OCI-LY1 (cell line): ENCODE measurements around the gene TBL3.
"Not testable (repeated sequence)": the region's sequence is repeated elsewhere in the genome, so short reads cannot be mapped to it uniquely, and the experiment has no call there.

Source experiments
- H2AFZ ChIP-seq: fragments of 200-600 bp; sonication (generic), shearing (Covaris generic); 2 replicates; pipeline ENCODE4 v1.6.0; 2014; ENCODE audit warnings: antibody characterized with exemption, mild to moderate bottlenecking, low read length
- H3F3A ChIP-seq: fragments of 200-600 bp; sonication (generic), shearing (Covaris generic); 2 replicates; pipeline ENCODE4 v1.6.0; 2014; ENCODE audit warnings: mild to moderate bottlenecking, antibody characterized with exemption, low read length, moderate library complexity; ENCODE audit not compliant: insufficient read depth
- H3K27ac ChIP-seq: fragments of 200-600 bp; sonication (generic); 2 replicates; pipeline ENCODE4 v1.5.1; 2014; ENCODE audit warnings: low read length, mixed run types, mild to moderate bottlenecking, low read depth; ENCODE audit not compliant: poor library complexity, severe bottlenecking
- H3K27me3 ChIP-seq: fragments of 200-600 bp; sonication (generic); 2 replicates; pipeline ENCODE4 v1.6.0; 2014; ENCODE audit warnings: antibody characterized with exemption, mild to moderate bottlenecking, low read length, moderate library complexity; ENCODE audit not compliant: insufficient read depth
- H3K36me3 ChIP-seq: fragments of 200-600 bp; sonication (generic); 2 replicates; pipeline ENCODE4 v1.6.1; 2014; ENCODE audit warnings: mild to moderate bottlenecking, antibody characterized with exemption, low read length, moderate library complexity, mixed read lengths; ENCODE audit not compliant: insufficient read depth
- H3K4me1 ChIP-seq: fragments of 200-600 bp; sonication (generic); 2 replicates; pipeline ENCODE4 v1.5.1; 2014; ENCODE audit warnings: mild to moderate bottlenecking, low read length, moderate library complexity; ENCODE audit not compliant: insufficient read depth, severe bottlenecking
- H3K4me2 ChIP-seq: fragments of 200-600 bp; sonication (generic), shearing (Covaris generic); 2 replicates; pipeline ENCODE4 v1.6.1; 2014; ENCODE audit warnings: low read length
- H3K4me3 ChIP-seq: fragments of 200-600 bp; sonication (generic); 2 replicates; pipeline ENCODE4 v1.5.1; 2014; ENCODE audit warnings: low read length, low read depth, mild to moderate bottlenecking, mixed read lengths; ENCODE audit not compliant: poor library complexity, severe bottlenecking
- H3K79me2 ChIP-seq: fragments of 200-600 bp; shearing (Covaris generic); 2 replicates; pipeline ENCODE4 v1.6.1; 2016; ENCODE audit warnings: mixed run types, low read length, mixed read lengths; ENCODE audit not compliant: insufficient read depth
- H3K9ac ChIP-seq: fragments of 200-600 bp; sonication (generic), shearing (Covaris generic); 2 replicates; pipeline ENCODE4 v1.6.1; 2014; ENCODE audit warnings: mild to moderate bottlenecking, low read length, mixed read lengths
- H3K9me2 ChIP-seq: fragments of 200-600 bp; sonication (generic), shearing (Covaris generic); 2 replicates; pipeline ENCODE4 v1.6.1; 2014; ENCODE audit warnings: low read depth, mild to moderate bottlenecking, low read length, mixed read lengths
- H3K9me3 ChIP-seq: fragments of 200-600 bp; shearing (Covaris generic); 2 replicates; pipeline ENCODE4 v1.6.1; 2014; ENCODE audit warnings: low read length, mixed read lengths
- H4K20me1 ChIP-seq: fragments of 200-600 bp; sonication (generic), shearing (Covaris generic); 2 replicates; pipeline ENCODE4 v1.6.0; 2016; ENCODE audit warnings: mild to moderate bottlenecking, low read length; ENCODE audit not compliant: insufficient read depth
- EZH2 ChIP-seq: fragments of 200-600 bp; sonication (generic), shearing (Covaris generic); IDR thresholded peaks from 2 replicates; pipeline ENCODE4 v1.8.0; 2017; ENCODE audit warnings: borderline replicate concordance, mixed run types, mild to moderate bottlenecking, antibody characterized with exemption, low read length, moderate library complexity, mixed read lengths
- TF ChIP-seq, protein P1 (sequence below): fragments of 200-600 bp; sonication (generic), shearing (Covaris generic); IDR thresholded peaks from 2 replicates; pipeline ENCODE4 v1.5.1; 2017; ENCODE audit warnings: mild to moderate bottlenecking, antibody characterized with exemption, low read length, moderate library complexity, mixed read lengths

TBL3 gene

DNA sequence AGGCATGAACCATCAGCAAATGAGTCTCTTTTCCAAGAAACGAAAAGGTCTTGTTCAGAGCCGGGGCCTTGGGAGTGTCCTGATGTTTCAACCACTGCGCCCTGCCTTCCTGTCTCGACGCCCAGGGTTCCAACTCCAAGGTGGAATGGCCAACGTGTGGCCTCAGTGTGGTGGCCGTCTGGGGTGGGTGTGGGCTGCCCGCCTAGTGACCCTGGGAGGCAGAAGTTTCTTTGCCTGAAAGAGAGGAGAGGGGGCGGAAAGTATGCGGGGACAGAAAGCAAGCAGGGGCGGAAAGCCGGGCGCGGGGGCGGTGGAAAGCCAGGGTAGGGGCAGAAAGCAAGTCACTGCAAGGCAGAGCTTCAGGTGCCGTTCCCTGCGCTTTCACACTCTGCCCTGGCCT lies 32.9 kb upstream of the TBL3 start:
- Histone ChIP-seq H4K20me1 (no peaks in the 10 kb centered on the region), H3F3A (no peaks in the 10 kb centered on the region), H2AFZ (no peak overlapping the region), H3K4me2 (no peak overlapping the region), H3K36me3 (peaks cover 12% of the 10 kb centered on the region), H3K27me3 (no peaks in the 10 kb centered on the region), H3K79me2 (no peaks in the 10 kb centered on the region), H3K9me3 (no peaks in the 10 kb centered on the region), H3K9me2 (no peaks in the 10 kb centered on the region), H3K4me1 (peaks cover 14% of the 10 kb centered on the region), H3K4me3 (no peak overlapping the region), H3K27ac (no peak overlapping the region), H3K9ac (no peak overlapping the region)
- TF ChIP-seq, protein P1, sequence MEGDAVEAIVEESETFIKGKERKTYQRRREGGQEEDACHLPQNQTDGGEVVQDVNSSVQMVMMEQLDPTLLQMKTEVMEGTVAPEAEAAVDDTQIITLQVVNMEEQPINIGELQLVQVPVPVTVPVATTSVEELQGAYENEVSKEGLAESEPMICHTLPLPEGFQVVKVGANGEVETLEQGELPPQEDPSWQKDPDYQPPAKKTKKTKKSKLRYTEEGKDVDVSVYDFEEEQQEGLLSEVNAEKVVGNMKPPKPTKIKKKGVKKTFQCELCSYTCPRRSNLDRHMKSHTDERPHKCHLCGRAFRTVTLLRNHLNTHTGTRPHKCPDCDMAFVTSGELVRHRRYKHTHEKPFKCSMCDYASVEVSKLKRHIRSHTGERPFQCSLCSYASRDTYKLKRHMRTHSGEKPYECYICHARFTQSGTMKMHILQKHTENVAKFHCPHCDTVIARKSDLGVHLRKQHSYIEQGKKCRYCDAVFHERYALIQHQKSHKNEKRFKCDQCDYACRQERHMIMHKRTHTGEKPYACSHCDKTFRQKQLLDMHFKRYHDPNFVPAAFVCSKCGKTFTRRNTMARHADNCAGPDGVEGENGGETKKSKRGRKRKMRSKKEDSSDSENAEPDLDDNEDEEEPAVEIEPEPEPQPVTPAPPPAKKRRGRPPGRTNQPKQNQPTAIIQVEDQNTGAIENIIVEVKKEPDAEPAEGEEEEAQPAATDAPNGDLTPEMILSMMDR, result no peak
- no peak for TF ChIP-seq EZH2

DNA sequence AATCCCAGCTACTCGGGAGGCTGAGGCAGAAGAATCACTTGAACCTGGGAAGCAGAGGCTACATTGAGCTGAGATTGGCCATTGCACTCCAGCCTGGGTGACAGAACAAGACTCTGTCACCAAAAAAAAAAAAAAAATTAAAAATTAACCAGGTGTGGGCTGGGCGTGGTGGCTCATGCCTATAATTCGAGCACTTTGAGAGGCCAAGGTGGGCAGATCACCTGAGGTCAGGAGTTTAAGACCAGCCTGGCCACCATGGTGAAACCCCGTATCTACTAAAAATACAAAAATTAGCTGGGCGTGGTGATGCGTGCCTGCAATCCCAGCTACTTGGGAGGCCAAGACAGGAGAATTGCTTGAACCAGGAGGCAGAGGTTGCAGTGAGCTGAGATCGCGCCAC lies 32.0 kb upstream of the TBL3 start:
- H3K27ac ChIP-seq, H4K20me1 ChIP-seq, H3K4me3 ChIP-seq, H3K9me2 ChIP-seq, H2AFZ ChIP-seq, H3K9me3 ChIP-seq, H3K9ac ChIP-seq, H3K79me2 ChIP-seq, H3K4me2 ChIP-seq, H3F3A ChIP-seq, H3K27me3 ChIP-seq: not testable (repeated sequence)
- Histone ChIP-seq H3K4me1 (peaks cover 14% of the 10 kb centered on the region), H3K36me3 (peaks cover 12% of the 10 kb centered on the region)

DNA sequence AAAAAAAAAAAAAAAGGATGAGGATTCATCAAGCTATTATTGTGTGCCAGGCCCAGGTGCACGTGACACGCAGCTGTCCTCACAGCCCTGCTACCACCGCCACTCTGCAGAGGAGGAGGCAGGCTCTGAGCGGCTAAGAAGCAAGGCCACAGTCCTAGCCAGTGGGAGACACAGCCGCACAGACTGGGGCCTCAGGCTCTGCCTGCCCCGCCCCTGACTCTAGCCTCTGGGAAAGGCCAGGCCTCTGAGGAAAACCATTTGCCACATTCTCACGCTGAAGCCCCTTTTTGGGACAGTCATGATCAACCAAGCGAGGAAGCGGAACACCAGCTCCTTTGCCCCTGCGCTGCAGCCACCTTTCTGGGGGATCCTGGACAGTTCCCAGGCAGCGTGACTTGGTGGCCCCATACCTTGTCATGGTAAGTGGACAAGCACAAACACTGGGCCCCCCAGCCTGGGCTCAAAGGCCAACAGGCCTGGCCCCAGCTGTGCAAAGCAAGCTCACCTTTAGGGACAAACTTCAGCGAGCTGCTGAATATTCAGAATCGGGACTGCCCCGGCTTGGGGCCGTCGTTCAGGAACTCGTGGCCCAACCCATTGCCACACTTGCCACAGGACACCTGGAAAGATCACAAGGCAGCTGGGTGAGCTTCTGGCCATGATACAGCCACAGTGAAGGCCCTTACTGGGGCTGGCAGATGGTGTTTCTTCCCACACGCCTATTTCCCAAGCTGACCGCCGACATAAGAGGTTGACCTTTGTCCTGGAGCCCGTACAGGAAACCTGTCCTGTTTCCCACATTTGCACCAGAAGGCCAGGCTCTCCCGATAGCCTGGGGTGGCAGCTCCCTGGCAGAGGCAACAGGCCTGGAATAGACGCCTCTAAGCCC lies 31.3 kb upstream of the TBL3 start:
- H3K27me3 ChIP-seq, result no peaks in the 10 kb centered on the region
- no peaks in the 10 kb centered on the region for H3K79me2 ChIP-seq
- no peak overlapping the region for H2AFZ ChIP-seq
- H3K4me1 ChIP-seq, result peaks cover 14% of the 10 kb centered on the region
- H4K20me1 ChIP-seq, result no peaks in the 10 kb centered on the region
- H3K27ac ChIP-seq, result no peak overlapping the region
- TF ChIP-seq, protein P1, result no peak
- no peak for TF ChIP-seq EZH2
- H3K4me2 ChIP-seq, result no peak overlapping the region
- H3K36me3 ChIP-seq, result peaks cover 12% of the 10 kb centered on the region
- H3K9me3 ChIP-seq, result no peaks in the 10 kb centered on the region
- H3F3A ChIP-seq, result no peaks in the 10 kb centered on the region
- no peak overlapping the region for H3K9ac ChIP-seq
- no peaks in the 10 kb centered on the region for H3K9me2 ChIP-seq
- H3K4me3 ChIP-seq, result no peak overlapping the region
